Measurements from ENCODE around the gene TRAM2. TPM values are rescaled to one million over a fixed set of nuclear protein-coding genes. Genes with fewer than 3 reads are reported as not detected.

Gene TRAM2
- total RNA-seq, 1 experiment from 2014 or later: 21.2 TPM

GRCh38 chr6:52620055-52620905, 43.4 kb upstream of the TRAM2 start:
- H4K91ac ChIP-seq (ENCODE audit: insufficient read length, low read depth, low read length): no peak overlapping the region
- peaks cover 4 to 6% of the 10 kb centered on the region in 2 experiments; a peak in 3 of 4 replicates for H3K4me1 Mint-ChIP-seq
- H3K9me3 Mint-ChIP-seq: peaks cover 0 to 1% of the 10 kb centered on the region in 2 experiments; a peak in 2 of 5 replicates
- H2AK5ac ChIP-seq (ENCODE audit: insufficient read length, low read length): no peak overlapping the region
- peak overlapping the region; percentile 1 for H2AFZ ChIP-seq (ENCODE audit: low read length)
- H4K8ac ChIP-seq (replicated peaks; ENCODE audit: insufficient read length, low read depth, low read length): no peak overlapping the region
- H4K5ac ChIP-seq (ENCODE audit: insufficient read length, low read depth, low read length): no peak overlapping the region
- no peaks in the 10 kb centered on the region for H4K20me1 ChIP-seq (ENCODE audit: control insufficient read depth, insufficient read depth, insufficient read length)
- no CpG with 5 or more reads among the region's 2 CpGs for WGBS (ENCODE audit: extremely low coverage, insufficient read length, low lambda C conversion rate)
- no peak overlapping the region for H3K4me3 Mint-ChIP-seq
- no peaks in the 10 kb centered on the region for H3K79me2 ChIP-seq (ENCODE audit: insufficient read depth, low read length)
- H3K9ac ChIP-seq (ENCODE audit: extremely low read depth, insufficient read length, low read length): no peak overlapping the region
- H3K4ac ChIP-seq (ENCODE audit: low read depth, low read length): no peak overlapping the region
- no peak overlapping the region for H2BK120ac ChIP-seq (ENCODE audit: low read depth, low read length, poor library complexity, severe bottlenecking)
- H3K79me1 ChIP-seq (ENCODE audit: insufficient read depth, low read depth, low read length, poor library complexity, severe bottlenecking): no peaks in the 10 kb centered on the region
- H2BK12ac ChIP-seq (ENCODE audit: insufficient read length, low read depth, low read length): no peak overlapping the region
- no peak overlapping the region for H3K18ac ChIP-seq (ENCODE audit: insufficient read length, low read depth, low read length)
- H2BK20ac ChIP-seq (ENCODE audit: low read depth, low read length, poor library complexity, severe bottlenecking): no peak overlapping the region
- no peak overlapping the region for H3K4me2 ChIP-seq (ENCODE audit: insufficient read depth, insufficient read length, low read length)
- H3K14ac ChIP-seq (ENCODE audit: insufficient read depth, low read length): no peak overlapping the region
- no peaks in the 10 kb centered on the region for H3K27me3 ChIP-seq (ENCODE audit: insufficient read depth, low read length)
- H3K56ac ChIP-seq (ENCODE audit: insufficient read length, low read depth, low read length): no peak overlapping the region
- H2BK15ac ChIP-seq (ENCODE audit: low read depth, low read length): no peak overlapping the region
- no peaks in the 10 kb centered on the region for H3K4me1 ChIP-seq (ENCODE audit: insufficient read depth, low read length)
- no peak overlapping the region for H3T11ph ChIP-seq (ENCODE audit: low read length)
- no peaks in the 10 kb centered on the region for H3K27me3 Mint-ChIP-seq (ENCODE audit: low read depth)
- no peak overlapping the region for H3K23ac ChIP-seq (ENCODE audit: insufficient read length, low read depth, low read length)
- no peak for DNase-seq
- no peak overlapping the region for H3K27ac Mint-ChIP-seq
- TF ChIP-seq CTCF (conservative IDR thresholded peaks at IDR 0.05): no peak
- no peak overlapping the region for H2BK5ac ChIP-seq (ENCODE audit: insufficient read length, low read length)
- H3K27ac ChIP-seq (ENCODE audit: insufficient read length, low read depth, low read length): no peak overlapping the region
- no peaks in the 10 kb centered on the region for H3K9me3 ChIP-seq (ENCODE audit: control insufficient read depth, low read depth, low read length)
- H3K23me2 ChIP-seq (ENCODE audit: insufficient read length, low read depth, low read length, poor library complexity, severe bottlenecking): no peaks in the 10 kb centered on the region
- H3K36me3 Mint-ChIP-seq (ENCODE audit: insufficient read depth in 1 of 3, low read depth in 3 of 3): no peaks in the 10 kb centered on the region

Measured in H9 (cell line).